GM19328 (cell line): Measurements from ENCODE around the gene CXXC5.

Source experiments
- ATAC-seq: cut with Tn5 transposase; IDR thresholded peaks from one replicate; pipeline ENCODE4 v1.9.1; 2021; ENCODE audit warnings: mild to moderate bottlenecking, moderate library complexity; ENCODE audit not compliant: unreplicated experiment

CXXC5 gene

GRCh38 chr5:139664086-139664693 is 16.0 kb downstream of the CXXC5 start:
- no peak for ATAC-seq

DNA sequence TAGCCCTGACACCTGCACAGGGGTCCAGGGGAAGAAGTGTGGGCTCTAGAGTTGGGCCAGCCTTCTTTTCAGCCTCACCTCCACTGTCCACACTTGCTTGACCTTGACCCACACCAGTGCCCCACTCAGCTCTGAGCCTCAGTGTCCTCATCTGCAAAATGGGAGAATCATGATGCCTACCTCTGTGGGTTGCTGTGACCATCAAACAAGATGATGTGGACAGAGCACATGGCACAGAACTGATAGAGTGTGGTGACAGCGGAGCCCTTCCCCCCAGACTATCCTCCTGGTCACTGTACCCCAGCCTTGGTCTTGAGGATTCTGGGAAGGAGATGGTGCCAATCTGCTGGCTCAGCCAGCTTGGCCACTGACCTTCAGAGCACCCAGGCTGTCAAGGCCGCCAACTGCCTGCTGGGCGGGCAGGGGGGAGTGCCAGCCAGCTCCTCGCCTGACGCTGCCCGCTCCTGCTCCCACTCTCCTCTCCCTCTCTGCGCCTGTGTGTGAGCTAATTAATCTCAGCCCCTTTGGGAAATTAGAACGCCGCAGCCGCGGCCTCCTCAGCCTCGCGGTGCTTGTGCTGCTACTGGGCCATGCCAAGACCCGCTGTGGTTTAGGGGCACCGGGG is 16.7 kb downstream of the CXXC5 start:
- no peak for ATAC-seq

- ATAC-seq = no peak
Observed at GRCh38 chr5:139665626-139666025, 17.5 kb downstream of the CXXC5 start.

GRCh38 chr5:139666551-139666950 is 18.4 kb downstream of the CXXC5 start:
- ATAC-seq = no peak

DNA sequence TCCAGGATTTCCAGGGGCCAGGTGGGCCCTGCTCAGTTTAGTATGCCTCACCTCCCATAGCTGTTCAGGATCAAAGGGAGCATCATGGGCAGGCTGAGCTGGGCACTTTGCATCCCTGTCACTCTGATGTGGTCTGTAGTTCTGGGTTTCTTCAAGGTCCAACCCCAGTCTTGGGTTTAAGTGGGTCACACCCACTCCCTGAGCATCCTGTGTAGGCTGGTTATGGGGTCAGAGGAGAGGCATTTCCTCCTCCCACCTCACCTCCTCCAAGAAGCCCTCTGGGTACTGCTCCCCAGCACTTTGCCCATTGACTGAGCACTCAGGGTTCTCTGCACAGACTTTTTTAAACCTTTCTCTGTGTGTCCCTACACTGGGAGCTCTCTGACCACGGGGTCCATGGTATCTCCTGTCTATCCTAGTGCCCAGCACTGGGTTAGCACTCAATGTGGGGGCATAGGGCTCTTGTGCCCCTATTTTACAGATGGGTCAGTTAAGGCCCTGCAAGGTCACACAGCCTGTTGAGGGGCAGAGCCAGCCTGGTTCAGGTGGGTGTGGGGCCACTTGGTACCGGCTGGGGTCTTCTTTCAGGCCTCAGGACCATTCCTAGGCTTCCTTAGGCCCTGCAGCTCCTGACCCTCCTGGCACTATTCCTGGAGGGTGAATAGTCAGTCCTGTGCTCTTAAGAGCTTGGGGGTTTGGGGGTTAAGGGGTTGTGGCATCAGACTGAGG is 19.0 kb downstream of the CXXC5 start:
- ATAC-seq = no peak

DNA sequence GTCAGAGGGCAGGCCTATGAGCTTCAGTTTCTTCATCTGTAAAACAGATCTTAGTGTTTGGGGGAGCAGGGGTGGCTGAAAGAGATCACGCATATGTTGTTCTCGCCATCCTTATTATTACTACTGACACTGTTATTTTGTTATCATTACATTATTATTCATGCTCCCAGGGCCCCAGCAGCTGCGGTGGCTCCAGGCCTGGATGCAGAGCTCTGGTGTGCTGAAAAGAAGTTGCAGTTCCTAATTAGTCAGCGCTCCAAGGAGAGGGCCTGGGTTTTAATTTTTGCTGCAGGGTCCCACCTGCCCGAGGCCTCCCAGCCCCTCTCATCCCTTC is 19.5 kb downstream of the CXXC5 start:
- no peak for ATAC-seq

GRCh38 chr5:139668064-139668880 is 20.1 kb downstream of the CXXC5 start:
- ATAC-seq = no peak

DNA sequence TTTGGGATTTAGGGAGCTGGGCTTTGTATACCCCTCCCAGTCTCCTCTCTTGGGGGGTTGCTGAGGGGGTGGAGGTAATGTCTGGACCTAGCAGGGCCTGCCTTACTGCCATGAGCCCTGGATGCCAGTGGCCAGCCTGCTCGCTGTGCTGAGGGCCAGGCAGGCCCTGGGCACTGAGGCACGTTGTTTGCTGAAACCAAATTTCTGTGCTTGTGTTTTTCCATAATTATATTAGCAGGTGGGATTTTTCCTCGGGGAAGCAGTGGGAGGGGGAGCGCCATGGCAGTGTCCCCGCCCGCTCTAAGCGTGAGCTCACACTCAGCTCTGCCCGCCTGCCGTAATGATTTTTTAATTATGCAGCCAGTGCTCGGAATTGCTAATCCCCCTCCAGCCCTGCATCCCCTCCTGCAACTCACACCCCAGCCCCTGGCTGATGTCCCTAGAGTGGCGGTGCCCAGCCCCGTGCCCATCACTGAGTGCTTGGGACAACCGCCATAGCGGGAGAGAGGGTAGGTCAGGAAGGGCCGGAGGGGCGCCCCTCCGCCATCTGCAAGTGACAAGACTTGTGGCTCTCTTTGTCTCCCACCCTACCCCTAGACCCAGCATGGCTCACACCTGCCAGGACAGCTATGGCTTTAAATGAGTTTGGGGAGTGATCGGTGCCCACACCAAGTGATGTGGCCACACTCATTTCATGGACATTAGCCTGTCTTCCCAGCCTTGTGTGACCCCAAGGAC is 20.9 kb downstream of the CXXC5 start:
- ATAC-seq = no peak

- ATAC-seq = peak; percentile 28
Observed at GRCh38 chr5:139669662-139670368, 21.7 kb downstream of the CXXC5 start.

GRCh38 chr5:139670369-139671095 is 22.4 kb downstream of the CXXC5 start:
- ATAC-seq = peak; percentile 39

DNA sequence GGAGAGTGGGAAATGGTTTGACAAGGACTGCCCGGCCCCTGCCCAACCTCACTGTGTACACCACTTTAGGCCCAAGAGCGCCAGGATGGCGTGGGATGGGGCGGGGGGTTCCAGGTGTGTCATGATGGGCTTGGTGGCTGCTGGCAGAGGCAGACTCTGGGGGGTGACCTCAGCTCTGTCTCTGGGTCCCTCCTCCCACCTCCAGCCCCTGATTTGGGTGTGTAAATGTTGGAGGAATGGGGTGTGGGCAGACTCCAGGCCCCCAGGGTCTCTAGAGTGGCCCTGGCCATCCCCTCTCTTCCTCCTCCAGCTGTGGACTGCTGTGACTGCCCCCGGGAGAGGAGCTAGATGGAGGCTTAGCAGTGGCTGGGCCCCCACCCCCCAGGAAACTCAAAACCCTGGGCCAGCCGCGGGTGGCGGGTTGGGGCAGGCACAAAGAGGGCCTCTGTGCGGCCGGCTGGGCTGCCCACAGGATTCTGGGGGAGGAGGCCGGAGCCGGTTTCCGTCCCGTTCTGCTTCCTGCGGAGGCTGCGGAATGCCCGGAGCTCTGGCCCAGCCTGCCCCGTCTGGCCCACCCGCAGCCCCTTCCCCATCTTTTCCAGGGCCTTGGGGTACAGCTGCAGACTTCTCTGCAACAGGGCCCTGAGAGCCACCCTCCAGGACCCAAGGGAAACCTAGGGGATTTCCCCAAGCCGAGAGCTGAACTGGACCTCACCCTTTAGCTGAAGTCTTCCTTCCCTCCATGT is 23.1 kb downstream of the CXXC5 start:
- no peak for ATAC-seq

- ATAC-seq = no peak
Observed at GRCh38 chr5:139675213-139675612, 27.1 kb downstream of the CXXC5 start.

- ATAC-seq = no peak
Observed at GRCh38 chr5:139675825-139676224, 27.7 kb downstream of the CXXC5 start.

GRCh38 chr5:139676406-139676805 is 28.3 kb downstream of the CXXC5 start:
- ATAC-seq = no peak

GRCh38 chr5:139676951-139677735 is 29.0 kb downstream of the CXXC5 start:
- ATAC-seq = no peak

DNA sequence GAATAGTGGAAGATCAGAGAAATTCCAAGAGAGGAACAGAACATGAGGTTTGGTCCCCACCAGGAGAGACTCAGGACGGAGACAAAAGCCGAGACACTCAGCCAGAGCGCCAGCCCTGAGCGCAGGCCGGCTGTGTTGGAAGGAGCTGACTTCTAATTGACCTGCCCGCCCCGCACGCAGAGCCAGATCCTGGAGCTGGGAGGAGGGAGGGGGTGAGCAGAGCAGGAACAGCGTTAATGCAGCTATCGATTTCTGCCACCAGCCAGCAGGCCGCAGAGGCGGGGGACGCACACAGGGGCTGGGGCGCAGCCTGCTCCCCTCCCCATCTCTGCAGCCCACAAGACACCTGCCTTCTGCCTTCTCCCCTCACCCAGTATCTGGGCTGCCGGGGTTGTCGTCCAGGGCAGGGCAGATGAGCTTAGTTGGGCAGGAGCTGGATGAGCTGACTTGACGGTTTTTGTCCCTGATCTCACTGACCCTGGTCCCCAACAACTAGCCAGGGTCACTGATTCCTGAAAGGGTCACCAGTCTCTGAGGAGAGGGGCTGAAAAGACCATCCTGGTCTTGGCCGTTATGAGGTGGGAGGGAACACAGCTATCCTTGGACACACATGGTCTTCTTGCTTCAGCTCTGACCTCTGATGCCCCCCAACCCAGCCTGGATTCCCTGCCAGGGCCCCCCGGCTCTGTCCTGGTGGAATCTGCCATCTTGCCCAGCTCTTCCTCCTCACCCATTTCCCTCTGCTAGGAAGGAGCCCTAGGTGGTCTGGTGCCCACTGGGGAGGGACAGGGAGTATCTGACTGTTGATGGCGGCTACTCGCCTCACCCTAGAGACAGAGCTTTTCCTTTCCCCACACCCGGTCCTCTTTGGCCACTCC is 29.8 kb downstream of the CXXC5 start:
- no peak for ATAC-seq
